ENCODE results near the gene ALKBH5. TPM values are rescaled to one million over a fixed set of nuclear protein-coding genes. Genes with fewer than 3 reads are reported as not detected.

ALKBH5 gene
- total RNA-seq, 1 donor from 2014 or later: 71.0 TPM

GRCh38 chr17:18144261-18144660 is 39.4 kb upstream of the ALKBH5 start:
- H3K36me3 Mint-ChIP-seq: no peaks in the 10 kb centered on the region
- H3K4me1 Mint-ChIP-seq: peaks cover 8% of the 10 kb centered on the region
- H3K9me3 Mint-ChIP-seq: no peaks in the 10 kb centered on the region
- no peak for DNase-seq (ENCODE audit: low spot score in 2 of 2, unreplicated experiment in 2 of 2)
- H3K4me3 Mint-ChIP-seq: no peak overlapping the region
- H3K27ac Mint-ChIP-seq: no peak overlapping the region
- peaks cover 4% of the 10 kb centered on the region for H3K27me3 Mint-ChIP-seq (ENCODE audit: low read depth)
- no peak for TF ChIP-seq CTCF (IDR thresholded peaks at IDR 0.05; ENCODE audit: unreplicated experiment)

DNA sequence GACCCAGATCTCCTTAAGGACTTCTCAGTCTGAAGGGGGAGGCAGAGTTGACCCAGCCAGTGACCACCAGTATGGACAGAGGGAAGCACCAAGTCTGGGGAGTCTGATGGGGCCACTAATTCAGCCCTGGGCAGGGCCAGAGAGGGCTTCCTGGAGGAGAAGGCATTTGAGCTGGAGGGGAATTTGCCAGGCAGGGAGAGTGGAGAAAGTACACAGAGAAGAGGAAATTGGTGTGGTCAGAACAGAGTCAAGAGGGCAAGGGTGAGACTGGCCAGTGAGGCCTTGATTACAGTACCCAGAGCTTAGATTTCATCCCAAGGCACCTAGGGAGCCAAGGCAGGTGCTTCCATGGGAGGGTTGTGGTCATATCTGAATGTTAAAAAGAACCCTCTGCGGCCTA is 38.8 kb upstream of the ALKBH5 start:
- no peak for DNase-seq (ENCODE audit: low spot score in 2 of 2, unreplicated experiment in 2 of 2)
- Mint-ChIP-seq H3K36me3 (no peaks in the 10 kb centered on the region), H3K9me3 (no peaks in the 10 kb centered on the region), H3K27me3 (ENCODE audit: low read depth) (peaks cover 4% of the 10 kb centered on the region), H3K4me3 (no peak overlapping the region), H3K27ac (no peak overlapping the region), H3K4me1 (peaks cover 4% of the 10 kb centered on the region)
- no peak for TF ChIP-seq CTCF (IDR thresholded peaks at IDR 0.05; ENCODE audit: unreplicated experiment)

DNA sequence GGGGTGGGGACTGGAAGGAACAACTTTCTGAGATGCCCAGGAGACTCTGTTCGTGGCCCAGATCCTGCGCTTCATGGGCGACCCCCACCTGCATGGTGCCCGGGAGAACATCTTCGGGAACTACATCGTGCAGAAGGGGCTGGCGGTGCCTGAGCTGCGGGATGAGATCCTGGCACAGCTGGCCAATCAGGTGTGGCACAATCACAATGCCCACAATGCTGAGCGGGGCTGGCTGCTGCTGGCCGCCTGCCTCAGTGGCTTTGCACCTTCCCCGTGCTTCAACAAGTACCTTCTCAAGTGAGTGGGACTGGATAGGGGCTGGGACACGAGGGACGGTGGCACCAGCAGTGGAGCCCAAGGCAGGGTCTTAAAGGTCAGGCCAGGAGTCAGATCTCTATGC is 37.8 kb upstream of the ALKBH5 start:
- DNase-seq (ENCODE audit: low spot score in 2 of 2, unreplicated experiment in 2 of 2): no peak
- H3K27me3 Mint-ChIP-seq (ENCODE audit: low read depth): peaks cover 4% of the 10 kb centered on the region

GRCh38 chr17:18146259-18146658 is 37.4 kb upstream of the ALKBH5 start:
- H3K4me1 Mint-ChIP-seq: peaks cover under 1% of the 10 kb centered on the region
- H3K36me3 Mint-ChIP-seq: no peaks in the 10 kb centered on the region
- peaks cover 4% of the 10 kb centered on the region for H3K27me3 Mint-ChIP-seq (ENCODE audit: low read depth)
- no peak for DNase-seq (ENCODE audit: low spot score in 2 of 2, unreplicated experiment in 2 of 2)
- no peak overlapping the region for H3K4me3 Mint-ChIP-seq
- no peaks in the 10 kb centered on the region for H3K9me3 Mint-ChIP-seq
- no peak overlapping the region for H3K27ac Mint-ChIP-seq
- TF ChIP-seq CTCF (IDR thresholded peaks at IDR 0.05; ENCODE audit: unreplicated experiment): no peak

More for the DNA sequence above, 37.8 kb upstream of the ALKBH5 start:
- Mint-ChIP-seq H3K4me3 (no peak overlapping the region), H3K4me1 (peaks cover 2% of the 10 kb centered on the region), H3K9me3 (no peaks in the 10 kb centered on the region), H3K27ac (no peak overlapping the region), H3K36me3 (no peaks in the 10 kb centered on the region)
- TF ChIP-seq CTCF (IDR thresholded peaks at IDR 0.05; ENCODE audit: unreplicated experiment): no peak

GRCh38 chr17:18146980-18147379 is 36.6 kb upstream of the ALKBH5 start:
- H3K9me3 Mint-ChIP-seq: no peaks in the 10 kb centered on the region
- DNase-seq (ENCODE audit: low spot score in 2 of 2, unreplicated experiment in 2 of 2): no peak
- H3K4me3 Mint-ChIP-seq: no peak overlapping the region
- H3K27ac Mint-ChIP-seq: no peak overlapping the region
- peaks cover 2% of the 10 kb centered on the region for H3K4me1 Mint-ChIP-seq
- peaks cover 4% of the 10 kb centered on the region for H3K27me3 Mint-ChIP-seq (ENCODE audit: low read depth)
- no peak for TF ChIP-seq CTCF (IDR thresholded peaks at IDR 0.05; ENCODE audit: unreplicated experiment)
- H3K36me3 Mint-ChIP-seq: no peaks in the 10 kb centered on the region

GRCh38 chr17:18148586-18148985 is 35.0 kb upstream of the ALKBH5 start:
- no peaks in the 10 kb centered on the region for H3K9me3 Mint-ChIP-seq
- H3K4me3 Mint-ChIP-seq: no peak overlapping the region
- no peak for DNase-seq (ENCODE audit: low spot score in 2 of 2, unreplicated experiment in 2 of 2)
- no peaks in the 10 kb centered on the region for H3K27me3 Mint-ChIP-seq (ENCODE audit: low read depth)
- H3K27ac Mint-ChIP-seq: no peak overlapping the region
- H3K36me3 Mint-ChIP-seq: no peaks in the 10 kb centered on the region
- no peak for TF ChIP-seq CTCF (IDR thresholded peaks at IDR 0.05; ENCODE audit: unreplicated experiment)
- H3K4me1 Mint-ChIP-seq: peaks cover 8% of the 10 kb centered on the region

Measured in mesothelial cell of epicardium (in vitro differentiated cells).